ENCODE measurements around the gene TPCN1. TPM values are rescaled to one million over a fixed set of nuclear protein-coding genes. Genes with fewer than 3 reads are reported as not detected.

TPCN1 gene
- polyA plus RNA-seq, 1 of the 3 experiments (the other 2 are of a cell fraction): 15.7 TPM

DNA sequence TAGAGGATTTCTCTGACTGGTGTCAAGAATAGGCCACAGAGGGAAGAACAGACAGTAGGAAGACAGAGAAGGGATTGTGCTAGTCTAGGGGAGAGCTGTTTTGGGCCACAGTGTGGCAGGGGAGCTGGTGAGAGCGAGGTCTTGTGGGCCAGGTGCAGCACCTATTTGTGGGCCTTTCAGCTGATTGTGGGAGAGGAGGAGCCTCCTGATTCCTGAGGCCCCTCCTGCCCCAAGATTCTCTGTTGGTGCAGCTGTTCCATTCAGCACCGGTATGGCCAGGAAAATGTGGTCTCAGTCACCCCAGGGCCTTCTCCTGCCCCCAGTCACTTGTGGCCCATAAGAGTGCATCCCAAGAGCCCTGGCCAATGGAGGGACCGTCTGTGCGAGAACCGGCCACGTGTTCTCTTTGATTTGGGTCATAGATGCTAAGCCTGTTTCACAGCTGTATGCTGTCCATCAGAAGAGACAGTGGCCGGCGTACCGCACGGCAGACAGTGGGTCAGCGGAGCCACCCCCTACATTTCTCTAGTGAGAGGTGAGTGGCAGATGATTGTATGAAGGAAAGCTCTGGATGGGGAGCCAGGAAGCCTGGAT, 27.7 kb downstream of the TPCN1 start:
- Histone ChIP-seq H3K4me1 (ENCODE audit: control insufficient read depth in 1 of 2, insufficient read depth in 2 of 2, low read depth in 1 of 2, low read length in 1 of 2) (peaks cover 30 to 50% of the 10 kb centered on the region in 2 experiments), H3F3A (replicated peaks; ENCODE audit: insufficient read depth) (no peaks in the 10 kb centered on the region), H3K27ac (ENCODE audit: low read depth in 2 of 2, low read length in 1 of 2) (no peak overlapping the region), H3K9ac (no peak overlapping the region), H3K9me3 (no peaks in the 10 kb centered on the region), H3K9me2 (no peaks in the 10 kb centered on the region), H2AFZ (ENCODE audit: low read depth) (no peak overlapping the region), H3K4me2 (no peak overlapping the region), H4K20me1 (ENCODE audit: insufficient read depth) (no peaks in the 10 kb centered on the region), H3K27me3 (ENCODE audit: insufficient read depth) (no peaks in the 10 kb centered on the region), H3K4me3 (ENCODE audit: low read depth in 2 of 2, low read length in 1 of 2) (no peak overlapping the region), H3K36me3 (replicated peaks in 1 of 2; ENCODE audit: control insufficient read depth in 1 of 2, insufficient read depth in 2 of 2, low read length in 1 of 2) (peaks cover 0 to 2% of the 10 kb centered on the region in 2 experiments), H3K79me2 (ENCODE audit: insufficient read depth) (no peaks in the 10 kb centered on the region)
- TF ChIP-seq, protein P1, sequence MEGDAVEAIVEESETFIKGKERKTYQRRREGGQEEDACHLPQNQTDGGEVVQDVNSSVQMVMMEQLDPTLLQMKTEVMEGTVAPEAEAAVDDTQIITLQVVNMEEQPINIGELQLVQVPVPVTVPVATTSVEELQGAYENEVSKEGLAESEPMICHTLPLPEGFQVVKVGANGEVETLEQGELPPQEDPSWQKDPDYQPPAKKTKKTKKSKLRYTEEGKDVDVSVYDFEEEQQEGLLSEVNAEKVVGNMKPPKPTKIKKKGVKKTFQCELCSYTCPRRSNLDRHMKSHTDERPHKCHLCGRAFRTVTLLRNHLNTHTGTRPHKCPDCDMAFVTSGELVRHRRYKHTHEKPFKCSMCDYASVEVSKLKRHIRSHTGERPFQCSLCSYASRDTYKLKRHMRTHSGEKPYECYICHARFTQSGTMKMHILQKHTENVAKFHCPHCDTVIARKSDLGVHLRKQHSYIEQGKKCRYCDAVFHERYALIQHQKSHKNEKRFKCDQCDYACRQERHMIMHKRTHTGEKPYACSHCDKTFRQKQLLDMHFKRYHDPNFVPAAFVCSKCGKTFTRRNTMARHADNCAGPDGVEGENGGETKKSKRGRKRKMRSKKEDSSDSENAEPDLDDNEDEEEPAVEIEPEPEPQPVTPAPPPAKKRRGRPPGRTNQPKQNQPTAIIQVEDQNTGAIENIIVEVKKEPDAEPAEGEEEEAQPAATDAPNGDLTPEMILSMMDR (IDR thresholded peaks at IDR 0.05): no peak
- TF ChIP-seq FOXJ3 (CRISPR knock-in tag; IDR thresholded peaks at IDR 0.05) (no peak), FOXM1 (IDR thresholded peaks at IDR 0.05; ENCODE audit: low read depth) (no peak), EZH2phosphoT487 (IDR thresholded peaks at IDR 0.05; ENCODE audit: borderline replicate concordance, low read depth) (no peak), RCOR1 (IDR thresholded peaks at IDR 0.05; ENCODE audit: low read length) (no peak), FOSL2 (IDR thresholded peaks at IDR 0.05; ENCODE audit: borderline replicate concordance, low read depth) (no peak), POLR2AphosphoS5 (IDR thresholded peaks at IDR 0.05; ENCODE audit: low read depth, low read length) (no peak), TAF1 (IDR thresholded peaks at IDR 0.05; ENCODE audit: borderline replicate concordance, low read depth, low read length) (no peak), TCF12 (IDR thresholded peaks at IDR 0.05) (no peak), CHD2 (IDR thresholded peaks at IDR 0.05; ENCODE audit: low read length, partially characterized antibody) (no peak), ELF1 (IDR thresholded peaks at IDR 0.05) (no peak), YY1 (IDR thresholded peaks at IDR 0.05; ENCODE audit: low read depth) (no peak), MEF2A (IDR thresholded peaks at IDR 0.05; ENCODE audit: borderline replicate concordance, low read depth) (no peak), TEAD4 (IDR thresholded peaks at IDR 0.05; ENCODE audit: borderline replicate concordance, insufficient read depth) (no peak), JUND (IDR thresholded peaks at IDR 0.05) (no peak), SMC3 (IDR thresholded peaks at IDR 0.05; ENCODE audit: low read depth, low read length) (no peak)
- TF ChIP-seq, protein P2, sequence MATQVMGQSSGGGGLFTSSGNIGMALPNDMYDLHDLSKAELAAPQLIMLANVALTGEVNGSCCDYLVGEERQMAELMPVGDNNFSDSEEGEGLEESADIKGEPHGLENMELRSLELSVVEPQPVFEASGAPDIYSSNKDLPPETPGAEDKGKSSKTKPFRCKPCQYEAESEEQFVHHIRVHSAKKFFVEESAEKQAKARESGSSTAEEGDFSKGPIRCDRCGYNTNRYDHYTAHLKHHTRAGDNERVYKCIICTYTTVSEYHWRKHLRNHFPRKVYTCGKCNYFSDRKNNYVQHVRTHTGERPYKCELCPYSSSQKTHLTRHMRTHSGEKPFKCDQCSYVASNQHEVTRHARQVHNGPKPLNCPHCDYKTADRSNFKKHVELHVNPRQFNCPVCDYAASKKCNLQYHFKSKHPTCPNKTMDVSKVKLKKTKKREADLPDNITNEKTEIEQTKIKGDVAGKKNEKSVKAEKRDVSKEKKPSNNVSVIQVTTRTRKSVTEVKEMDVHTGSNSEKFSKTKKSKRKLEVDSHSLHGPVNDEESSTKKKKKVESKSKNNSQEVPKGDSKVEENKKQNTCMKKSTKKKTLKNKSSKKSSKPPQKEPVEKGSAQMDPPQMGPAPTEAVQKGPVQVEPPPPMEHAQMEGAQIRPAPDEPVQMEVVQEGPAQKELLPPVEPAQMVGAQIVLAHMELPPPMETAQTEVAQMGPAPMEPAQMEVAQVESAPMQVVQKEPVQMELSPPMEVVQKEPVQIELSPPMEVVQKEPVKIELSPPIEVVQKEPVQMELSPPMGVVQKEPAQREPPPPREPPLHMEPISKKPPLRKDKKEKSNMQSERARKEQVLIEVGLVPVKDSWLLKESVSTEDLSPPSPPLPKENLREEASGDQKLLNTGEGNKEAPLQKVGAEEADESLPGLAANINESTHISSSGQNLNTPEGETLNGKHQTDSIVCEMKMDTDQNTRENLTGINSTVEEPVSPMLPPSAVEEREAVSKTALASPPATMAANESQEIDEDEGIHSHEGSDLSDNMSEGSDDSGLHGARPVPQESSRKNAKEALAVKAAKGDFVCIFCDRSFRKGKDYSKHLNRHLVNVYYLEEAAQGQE (IDR thresholded peaks at IDR 0.05; ENCODE audit: low read depth, low read length): no peak
- TF ChIP-seq, protein P3, sequence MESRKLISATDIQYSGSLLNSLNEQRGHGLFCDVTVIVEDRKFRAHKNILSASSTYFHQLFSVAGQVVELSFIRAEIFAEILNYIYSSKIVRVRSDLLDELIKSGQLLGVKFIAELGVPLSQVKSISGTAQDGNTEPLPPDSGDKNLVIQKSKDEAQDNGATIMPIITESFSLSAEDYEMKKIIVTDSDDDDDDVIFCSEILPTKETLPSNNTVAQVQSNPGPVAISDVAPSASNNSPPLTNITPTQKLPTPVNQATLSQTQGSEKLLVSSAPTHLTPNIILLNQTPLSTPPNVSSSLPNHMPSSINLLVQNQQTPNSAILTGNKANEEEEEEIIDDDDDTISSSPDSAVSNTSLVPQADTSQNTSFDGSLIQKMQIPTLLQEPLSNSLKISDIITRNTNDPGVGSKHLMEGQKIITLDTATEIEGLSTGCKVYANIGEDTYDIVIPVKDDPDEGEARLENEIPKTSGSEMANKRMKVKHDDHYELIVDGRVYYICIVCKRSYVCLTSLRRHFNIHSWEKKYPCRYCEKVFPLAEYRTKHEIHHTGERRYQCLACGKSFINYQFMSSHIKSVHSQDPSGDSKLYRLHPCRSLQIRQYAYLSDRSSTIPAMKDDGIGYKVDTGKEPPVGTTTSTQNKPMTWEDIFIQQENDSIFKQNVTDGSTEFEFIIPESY (IDR thresholded peaks at IDR 0.05; ENCODE audit: borderline replicate concordance, low read depth): no peak
- TF ChIP-seq, protein P4, sequence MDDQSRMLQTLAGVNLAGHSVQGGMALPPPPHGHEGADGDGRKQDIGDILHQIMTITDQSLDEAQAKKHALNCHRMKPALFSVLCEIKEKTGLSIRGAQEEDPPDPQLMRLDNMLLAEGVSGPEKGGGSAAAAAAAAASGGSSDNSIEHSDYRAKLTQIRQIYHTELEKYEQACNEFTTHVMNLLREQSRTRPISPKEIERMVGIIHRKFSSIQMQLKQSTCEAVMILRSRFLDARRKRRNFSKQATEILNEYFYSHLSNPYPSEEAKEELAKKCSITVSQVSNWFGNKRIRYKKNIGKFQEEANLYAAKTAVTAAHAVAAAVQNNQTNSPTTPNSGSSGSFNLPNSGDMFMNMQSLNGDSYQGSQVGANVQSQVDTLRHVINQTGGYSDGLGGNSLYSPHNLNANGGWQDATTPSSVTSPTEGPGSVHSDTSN (IDR thresholded peaks at IDR 0.05): no peak
- TF ChIP-seq, protein P5, sequence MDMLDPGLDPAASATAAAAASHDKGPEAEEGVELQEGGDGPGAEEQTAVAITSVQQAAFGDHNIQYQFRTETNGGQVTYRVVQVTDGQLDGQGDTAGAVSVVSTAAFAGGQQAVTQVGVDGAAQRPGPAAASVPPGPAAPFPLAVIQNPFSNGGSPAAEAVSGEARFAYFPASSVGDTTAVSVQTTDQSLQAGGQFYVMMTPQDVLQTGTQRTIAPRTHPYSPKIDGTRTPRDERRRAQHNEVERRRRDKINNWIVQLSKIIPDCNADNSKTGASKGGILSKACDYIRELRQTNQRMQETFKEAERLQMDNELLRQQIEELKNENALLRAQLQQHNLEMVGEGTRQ (IDR thresholded peaks at IDR 0.05; ENCODE audit: borderline replicate concordance, low read depth, low read length): no peak
- DNase-seq: no peak
- ChIA-PET POLR2A (no interaction called here), CTCF (no interaction called here)
- 96% methylated on average over 10 of the region's 11 CpGs for WGBS (ENCODE audit: low lambda C conversion rate)
